ENCODE data around the gene JPH3.

The JPH3 gene

GRCh38 chr16:87684711-87685404, 82.5 kb downstream of the JPH3 start:
- no peak for DNase-seq

GRCh38 chr16:87685405-87685755, 83.1 kb downstream of the JPH3 start:
- no peak for DNase-seq

- no peak for DNase-seq
These were observed 83.5 kb downstream of the JPH3 start for GRCh38 chr16:87685766-87686165.

- DNase-seq, result no peak
These were observed 84.4 kb downstream of the JPH3 start for GRCh38 chr16:87686697-87687096.

GRCh38 chr16:87687126-87687910, 85.0 kb downstream of the JPH3 start:
- no peak for DNase-seq

- no peak for DNase-seq
These were observed 85.8 kb downstream of the JPH3 start for GRCh38 chr16:87687998-87688529.

GRCh38 chr16:87688876-87689815, 86.8 kb downstream of the JPH3 start:
- no peak for DNase-seq

- DNase-seq, result no peak
These were observed 87.7 kb downstream of the JPH3 start for GRCh38 chr16:87689956-87690465.

- no peak for DNase-seq
These were observed 88.8 kb downstream of the JPH3 start for GRCh38 chr16:87690911-87691685.

GRCh38 chr16:87691686-87692079, 89.4 kb downstream of the JPH3 start:
- DNase-seq, result no peak

GRCh38 chr16:87692176-87692575, 89.9 kb downstream of the JPH3 start:
- DNase-seq, result no peak

GRCh38 chr16:87692756-87693155, 90.4 kb downstream of the JPH3 start:
- no peak for DNase-seq

- no peak for DNase-seq
These were observed 91.5 kb downstream of the JPH3 start for GRCh38 chr16:87693827-87694226.

GRCh38 chr16:87694441-87695125, 92.3 kb downstream of the JPH3 start:
- no peak for DNase-seq

- no peak for DNase-seq
These were observed 93.2 kb downstream of the JPH3 start for GRCh38 chr16:87695534-87695933.

GRCh38 chr16:87696726-87697125, 94.4 kb downstream of the JPH3 start:
- DNase-seq, result no peak

GRCh38 chr16:87697256-87697655, 94.9 kb downstream of the JPH3 start:
- DNase-seq, result no peak

GRCh38 chr16:87697792-87698191, 95.5 kb downstream of the JPH3 start:
- no peak for DNase-seq

- DNase-seq, result no peak
These were observed 95.9 kb downstream of the JPH3 start for GRCh38 chr16:87698241-87698640.

GRCh38 chr16:87698676-87699199, 96.4 kb downstream of the JPH3 start:
- no peak for DNase-seq

- DNase-seq, result no peak
These were observed 98.2 kb downstream of the JPH3 start for GRCh38 chr16:87700406-87701077.

Data from CD4-positive, alpha-beta T cell treated with Interleukin-15 for 1 hour (primary cell).